Effector memory CD4-positive, alpha-beta T cell (primary cell): Measurements from ENCODE around the gene MPO.

Experiments used
- DNase-seq, 3 donors: peaks; one replicate each; pipeline ENCODE4 v3.0.0-alpha.2; 2020
- H3K27ac ChIP-seq: 2 replicates; pipeline ENCODE4 v1.7.0; 2013; ENCODE audit warnings: mild to moderate bottlenecking, low read length, moderate library complexity; ENCODE audit not compliant: insufficient read depth, poor library complexity, severe bottlenecking
- H3K27me3 ChIP-seq: replicated peaks from 2 replicates; pipeline ENCODE4 v1.7.0; 2013; ENCODE audit warnings: mild to moderate bottlenecking, low read length; ENCODE audit not compliant: insufficient read depth, control insufficient read depth, poor library complexity, severe bottlenecking
- H3K36me3 ChIP-seq: 2 replicates; pipeline ENCODE4 v1.7.0; 2013; ENCODE audit warnings: mild to moderate bottlenecking, low read length, moderate library complexity; ENCODE audit not compliant: control insufficient read depth, insufficient read depth
- H3K4me1 ChIP-seq: 2 replicates; pipeline ENCODE4 v1.7.0; 2013; ENCODE audit warnings: low read length, mild to moderate bottlenecking; ENCODE audit not compliant: control insufficient read depth, insufficient read depth, poor library complexity, severe bottlenecking
- H3K4me3 ChIP-seq: 2 replicates; pipeline ENCODE4 v1.7.0; 2013; ENCODE audit warnings: low read length, low read depth, mild to moderate bottlenecking; ENCODE audit not compliant: insufficient read depth, poor library complexity, severe bottlenecking
- H3K9me3 ChIP-seq: 2 replicates; pipeline ENCODE4 v1.7.0; 2013; ENCODE audit warnings: mild to moderate bottlenecking, low read length, moderate library complexity; ENCODE audit not compliant: control insufficient read depth

MPO gene

GRCh38 chr17:58269557-58270291, 11.0 kb downstream of the MPO start:
- no peaks in the 10 kb centered on the region for H3K36me3 ChIP-seq
- H3K9me3 ChIP-seq, result no peaks in the 10 kb centered on the region
- H3K27me3 ChIP-seq, result peaks cover 2% of the 10 kb centered on the region
- no peak for DNase-seq
- no peak overlapping the region for H3K27ac ChIP-seq
- H3K4me3 ChIP-seq, result no peak overlapping the region
- H3K4me1 ChIP-seq, result no peaks in the 10 kb centered on the region

- H3K27me3 ChIP-seq, result peaks cover 2% of the 10 kb centered on the region
- no peak overlapping the region for H3K27ac ChIP-seq
Observed at GRCh38 chr17:58268774-58269556, 11.8 kb downstream of the MPO start.

GRCh38 chr17:58268326-58268725, 12.4 kb downstream of the MPO start:
- no peaks in the 10 kb centered on the region for H3K4me1 ChIP-seq
- no peaks in the 10 kb centered on the region for H3K9me3 ChIP-seq
- H3K4me3 ChIP-seq, result no peak overlapping the region
- H3K27ac ChIP-seq, result no peak overlapping the region
- H3K36me3 ChIP-seq, result no peaks in the 10 kb centered on the region
- H3K27me3 ChIP-seq, result peaks cover 2% of the 10 kb centered on the region
- no peak for DNase-seq

More at GRCh38 chr17:58268774-58269556, 11.8 kb downstream of the MPO start:
- Histone ChIP-seq H3K4me1 (no peaks in the 10 kb centered on the region), H3K4me3 (no peak overlapping the region), H3K36me3 (no peaks in the 10 kb centered on the region), H3K9me3 (no peaks in the 10 kb centered on the region)
- DNase-seq, result no peak

- Histone ChIP-seq H3K4me3 (no peak overlapping the region), H3K4me1 (no peaks in the 10 kb centered on the region), H3K27me3 (no peaks in the 10 kb centered on the region), H3K27ac (no peak overlapping the region), H3K9me3 (no peaks in the 10 kb centered on the region), H3K36me3 (no peaks in the 10 kb centered on the region)
- no peak for DNase-seq
Observed at GRCh38 chr17:58267347-58268324, 13.1 kb downstream of the MPO start.

- Histone ChIP-seq H3K36me3 (no peaks in the 10 kb centered on the region), H3K27ac (no peak overlapping the region), H3K4me1 (no peaks in the 10 kb centered on the region), H3K27me3 (no peaks in the 10 kb centered on the region), H3K9me3 (no peaks in the 10 kb centered on the region), H3K4me3 (no peak overlapping the region)
- DNase-seq, result no peak
Observed at GRCh38 chr17:58265902-58266875, 14.5 kb downstream of the MPO start.

- no peaks in the 10 kb centered on the region for H3K9me3 ChIP-seq
- H3K36me3 ChIP-seq, result no peaks in the 10 kb centered on the region
- H3K4me1 ChIP-seq, result no peaks in the 10 kb centered on the region
- H3K4me3 ChIP-seq, result no peak overlapping the region
- DNase-seq, result no peak
- H3K27me3 ChIP-seq, result no peaks in the 10 kb centered on the region
- no peak overlapping the region for H3K27ac ChIP-seq
Observed at GRCh38 chr17:58265271-58265670, 15.5 kb downstream of the MPO start.

GRCh38 chr17:58264407-58265103, 16.2 kb downstream of the MPO start:
- Histone ChIP-seq H3K4me3 (no peak overlapping the region), H3K9me3 (no peaks in the 10 kb centered on the region), H3K27ac (no peak overlapping the region), H3K36me3 (no peaks in the 10 kb centered on the region), H3K27me3 (no peaks in the 10 kb centered on the region), H3K4me1 (no peaks in the 10 kb centered on the region)
- no peak for DNase-seq

- H3K36me3 ChIP-seq, result no peaks in the 10 kb centered on the region
- H3K9me3 ChIP-seq, result no peaks in the 10 kb centered on the region
- H3K27ac ChIP-seq, result no peak overlapping the region
- no peak for DNase-seq
- no peaks in the 10 kb centered on the region for H3K27me3 ChIP-seq
- H3K4me3 ChIP-seq, result no peak overlapping the region
- no peaks in the 10 kb centered on the region for H3K4me1 ChIP-seq
Observed at GRCh38 chr17:58263773-58264172, 17.0 kb downstream of the MPO start.
